ENCODE data around the gene TGFBR1. TPM values are rescaled to one million over a fixed set of nuclear protein-coding genes. Genes with fewer than 3 reads are reported as not detected.

The TGFBR1 gene
- total RNA-seq, 5 donors from 2014 or later (not counting 1 experiment from before 2014, with no cell fraction given) = 22.3 to 36.9 (median 31.7) TPM

GRCh38 chr9:99069546-99069945, 35.4 kb upstream of the TGFBR1 start:
- Histone ChIP-seq H3K36me3 (ENCODE audit: control insufficient read depth in 2 of 2, extremely low read depth in 1 of 2, insufficient read depth in 1 of 2, low read length in 1 of 2) (no peaks in the 10 kb centered on the region), H3K4me1 (ENCODE audit: control insufficient read depth in 1 of 2, extremely low read depth in 1 of 2, insufficient read depth in 2 of 2, low read length in 2 of 2) (peaks cover 16 to 19% of the 10 kb centered on the region in 2 experiments), H3K27ac (ENCODE audit: low read length) (peak overlapping the region; percentile 68), H3K27me3 (replicated peaks in 1 of 2; ENCODE audit: control insufficient read depth in 2 of 2, extremely low read depth in 1 of 2, insufficient read depth in 2 of 2, low read length in 1 of 2) (no peaks in the 10 kb centered on the region), H3K4me3 (ENCODE audit: control insufficient read depth in 1 of 2, extremely low read depth in 1 of 2, low read length in 1 of 2) (no peak overlapping the region), H3K9me3 (no peaks in the 10 kb centered on the region)
- POLR2A ChIA-PET = no interaction called here
- DNase-seq (no peak), ATAC-seq (replicated peaks in 1 of 4) (no peak)
- peak overlapping the region; percentile 87 to 93 for H3K27ac Mint-ChIP-seq
- peaks cover 41 to 57% (median 54%) of the 10 kb centered on the region in 3 donors for H3K4me1 Mint-ChIP-seq
- no peaks in the 10 kb centered on the region for H3K27me3 Mint-ChIP-seq
- peak overlapping the region in 1 of 3 donors; percentile 15 for H3K4me3 Mint-ChIP-seq
- no peaks in the 10 kb centered on the region for H3K36me3 Mint-ChIP-seq
- no peaks in the 10 kb centered on the region for H3K9me3 Mint-ChIP-seq
- CTCF ChIA-PET = no interaction called here
- 100% methylated on average over 7 of the region's 12 CpGs for WGBS (ENCODE audit: insufficient coverage)

- H3K4me3 ChIP-seq (ENCODE audit: control insufficient read depth in 1 of 2, extremely low read depth in 1 of 2, low read length in 1 of 2) = no peak overlapping the region
- Mint-ChIP-seq H3K27ac (peak overlapping the region; percentile 45 to 66), H3K4me1 (peaks cover 42 to 61% (median 57%) of the 10 kb centered on the region in 3 donors), H3K4me3 (no peak overlapping the region), H3K27me3 (no peaks in the 10 kb centered on the region), H3K9me3 (no peaks in the 10 kb centered on the region), H3K36me3 (no peaks in the 10 kb centered on the region)
- H3K27me3 ChIP-seq (replicated peaks in 1 of 2; ENCODE audit: control insufficient read depth in 2 of 2, extremely low read depth in 1 of 2, insufficient read depth in 2 of 2, low read length in 1 of 2) = no peaks in the 10 kb centered on the region
- 100% methylated on average over 2 of the region's 6 CpGs for WGBS (ENCODE audit: insufficient coverage)
- H3K9me3 ChIP-seq = no peaks in the 10 kb centered on the region
- H3K27ac ChIP-seq (ENCODE audit: low read length) = no peak overlapping the region
- peaks cover 19 to 24% of the 10 kb centered on the region in 2 experiments for H3K4me1 ChIP-seq (ENCODE audit: control insufficient read depth in 1 of 2, extremely low read depth in 1 of 2, insufficient read depth in 2 of 2, low read length in 2 of 2)
- CTCF ChIA-PET = interaction anchor here in 1 of 2 donors (0.6 kb wide), 1 partner anchor 273 kb away, joined by 4 read pairs; no protein-coding TSS in a partner anchor
- no peaks in the 10 kb centered on the region for H3K36me3 ChIP-seq (ENCODE audit: control insufficient read depth in 2 of 2, extremely low read depth in 1 of 2, insufficient read depth in 1 of 2, low read length in 1 of 2)
- ATAC-seq (replicated peaks in 1 of 4) = no peak
- POLR2A ChIA-PET = interaction anchor here in 1 of 2 donors (0.7 kb wide), 1 partner anchor 65 kb away, joined by 4 read pairs; no protein-coding TSS in a partner anchor
- no peak for DNase-seq
Measured at GRCh38 chr9:99070681-99071080, 34.2 kb upstream of the TGFBR1 start.

- Histone ChIP-seq H3K4me3 (ENCODE audit: control insufficient read depth in 1 of 2, extremely low read depth in 1 of 2, low read length in 1 of 2) (no peak overlapping the region), H3K9me3 (no peaks in the 10 kb centered on the region), H3K36me3 (ENCODE audit: control insufficient read depth in 2 of 2, extremely low read depth in 1 of 2, insufficient read depth in 1 of 2, low read length in 1 of 2) (no peaks in the 10 kb centered on the region), H3K27me3 (replicated peaks in 1 of 2; ENCODE audit: control insufficient read depth in 2 of 2, extremely low read depth in 1 of 2, insufficient read depth in 2 of 2, low read length in 1 of 2) (no peaks in the 10 kb centered on the region), H3K27ac (ENCODE audit: low read length) (no peak overlapping the region), H3K4me1 (ENCODE audit: control insufficient read depth in 1 of 2, extremely low read depth in 1 of 2, insufficient read depth in 2 of 2, low read length in 2 of 2) (peaks cover 23 to 32% of the 10 kb centered on the region in 2 experiments)
- Mint-ChIP-seq H3K36me3 (no peaks in the 10 kb centered on the region), H3K9me3 (no peaks in the 10 kb centered on the region), H3K4me3 (no peak overlapping the region), H3K27ac (peak overlapping the region in 1 of 2 donors; percentile 61), H3K4me1 (peaks cover 48 to 65% (median 61%) of the 10 kb centered on the region in 3 donors), H3K27me3 (no peaks in the 10 kb centered on the region)
- DNase-seq (no peak), ATAC-seq (replicated peaks in 1 of 4) (no peak)
- CTCF ChIA-PET = interaction anchor here in 1 of 2 donors (0.6 kb wide), 1 partner anchor 274 kb away, joined by 4 read pairs; no protein-coding TSS in a partner anchor
- 98% methylated on average over 8 of the region's 9 CpGs for WGBS (ENCODE audit: insufficient coverage)
- POLR2A ChIA-PET = interaction anchor here (0.6 to 0.7 kb wide), 4 partner anchors 21 to 65 kb away, joined by 3 to 4 read pairs (median 3); no protein-coding TSS in a partner anchor
Measured at GRCh38 chr9:99071313-99072039, 33.4 kb upstream of the TGFBR1 start.

- H3K4me1 ChIP-seq (ENCODE audit: control insufficient read depth in 1 of 2, extremely low read depth in 1 of 2, insufficient read depth in 2 of 2, low read length in 2 of 2) = peaks cover 29 to 38% of the 10 kb centered on the region in 2 experiments
- no peak overlapping the region for H3K27ac ChIP-seq (ENCODE audit: low read length)
- H3K27me3 ChIP-seq (replicated peaks in 1 of 2; ENCODE audit: control insufficient read depth in 2 of 2, extremely low read depth in 1 of 2, insufficient read depth in 2 of 2, low read length in 1 of 2) = no peaks in the 10 kb centered on the region
- no peaks in the 10 kb centered on the region for H3K36me3 ChIP-seq (ENCODE audit: control insufficient read depth in 2 of 2, extremely low read depth in 1 of 2, insufficient read depth in 1 of 2, low read length in 1 of 2)
- Mint-ChIP-seq H3K27me3 (no peaks in the 10 kb centered on the region), H3K27ac (peak overlapping the region in 1 of 2 donors; percentile 68), H3K4me3 (no peak overlapping the region), H3K36me3 (no peaks in the 10 kb centered on the region), H3K4me1 (peaks cover 54 to 67% (median 66%) of the 10 kb centered on the region in 3 donors), H3K9me3 (no peaks in the 10 kb centered on the region)
- H3K4me3 ChIP-seq (ENCODE audit: control insufficient read depth in 1 of 2, extremely low read depth in 1 of 2, low read length in 1 of 2) = no peak overlapping the region
- ATAC-seq (replicated peaks in 1 of 4) (no peak), DNase-seq (no peak)
- H3K9me3 ChIP-seq = no peaks in the 10 kb centered on the region
- 93% methylated on average over 4 of the region's 6 CpGs for WGBS (ENCODE audit: insufficient coverage)
- POLR2A ChIA-PET = no interaction called here
- CTCF ChIA-PET = no interaction called here
Measured at GRCh38 chr9:99072040-99072394, 32.9 kb upstream of the TGFBR1 start.

DNA sequence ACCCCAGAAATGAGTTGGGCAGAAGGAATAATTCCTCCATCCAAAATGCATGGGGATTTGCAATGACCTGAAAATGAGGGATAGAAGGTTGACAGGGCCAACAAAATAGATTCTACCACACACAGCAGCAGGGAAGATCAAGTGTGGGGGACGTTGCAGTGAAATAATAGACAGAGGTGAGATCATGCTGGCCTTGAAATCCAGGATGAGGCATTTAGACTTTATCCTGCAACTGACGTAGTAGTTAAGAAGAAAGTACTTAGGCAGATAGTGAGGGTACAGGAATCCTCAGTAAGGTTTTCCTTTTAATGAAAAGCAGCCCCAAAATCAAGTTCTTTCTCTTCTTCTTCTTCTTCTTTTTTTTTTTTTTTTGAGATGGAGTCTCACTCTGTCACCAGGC, 31.6 kb upstream of the TGFBR1 start:
- ATAC-seq (replicated peaks in 1 of 4) (no peak), DNase-seq (no peak)
- Histone ChIP-seq H3K4me3 (ENCODE audit: control insufficient read depth in 1 of 2, extremely low read depth in 1 of 2, low read length in 1 of 2) (no peak overlapping the region), H3K9me3 (no peaks in the 10 kb centered on the region), H3K27ac (ENCODE audit: low read length) (no peak overlapping the region), H3K36me3 (ENCODE audit: control insufficient read depth in 2 of 2, extremely low read depth in 1 of 2, insufficient read depth in 1 of 2, low read length in 1 of 2) (no peaks in the 10 kb centered on the region), H3K27me3 (replicated peaks in 1 of 2; ENCODE audit: control insufficient read depth in 2 of 2, extremely low read depth in 1 of 2, insufficient read depth in 2 of 2, low read length in 1 of 2) (no peaks in the 10 kb centered on the region), H3K4me1 (ENCODE audit: control insufficient read depth in 1 of 2, extremely low read depth in 1 of 2, insufficient read depth in 2 of 2, low read length in 2 of 2) (peaks cover 37 to 43% of the 10 kb centered on the region in 2 experiments)
- ChIA-PET CTCF (no interaction called here), POLR2A (no interaction called here)
- Mint-ChIP-seq H3K4me3 (no peak overlapping the region), H3K36me3 (no peaks in the 10 kb centered on the region), H3K27me3 (no peaks in the 10 kb centered on the region), H3K4me1 (peaks cover 58 to 72% (median 72%) of the 10 kb centered on the region in 3 donors), H3K27ac (peak overlapping the region; percentile 0 to 2), H3K9me3 (no peaks in the 10 kb centered on the region)
- WGBS (ENCODE audit: insufficient coverage) = no CpG with 5 or more reads among the region's 2 CpGs

GRCh38 chr9:99073985-99074901, 30.7 kb upstream of the TGFBR1 start:
- DNase-seq = no peak
- Mint-ChIP-seq H3K27ac (peak overlapping the region; percentile 6 to 68), H3K4me1 (peaks cover 55 to 69% (median 63%) of the 10 kb centered on the region in 3 donors), H3K27me3 (no peaks in the 10 kb centered on the region), H3K4me3 (no peak overlapping the region), H3K36me3 (no peaks in the 10 kb centered on the region), H3K9me3 (no peaks in the 10 kb centered on the region)
- Histone ChIP-seq H3K4me1 (ENCODE audit: control insufficient read depth in 1 of 2, extremely low read depth in 1 of 2, insufficient read depth in 2 of 2, low read length in 2 of 2) (peaks cover 30 to 41% of the 10 kb centered on the region in 2 experiments), H3K27me3 (replicated peaks in 1 of 2; ENCODE audit: control insufficient read depth in 2 of 2, extremely low read depth in 1 of 2, insufficient read depth in 2 of 2, low read length in 1 of 2) (no peaks in the 10 kb centered on the region), H3K4me3 (ENCODE audit: control insufficient read depth in 1 of 2, extremely low read depth in 1 of 2, low read length in 1 of 2) (no peak overlapping the region), H3K36me3 (ENCODE audit: control insufficient read depth in 2 of 2, extremely low read depth in 1 of 2, insufficient read depth in 1 of 2, low read length in 1 of 2) (no peaks in the 10 kb centered on the region), H3K9me3 (no peaks in the 10 kb centered on the region), H3K27ac (ENCODE audit: low read length) (no peak overlapping the region)
- no peak for ATAC-seq (replicated peaks in 1 of 4)
- POLR2A ChIA-PET = interaction anchor here in 1 of 2 donors (0.6 kb wide), 1 partner anchor 1340 kb away, joined by 3 read pairs; no protein-coding TSS in a partner anchor
- CTCF ChIA-PET = no interaction called here
- 95% methylated on average over 5 of the region's 8 CpGs for WGBS (ENCODE audit: insufficient coverage)
